ENCODE measurements around the gene CGB2.
"Not testable (repeated sequence)": the region's sequence is repeated elsewhere in the genome, so short reads cannot be mapped to it uniquely, and the experiment has no call there.

CGB2 gene

GRCh38 chr19:49050376-49051033 is 18.8 kb downstream of the CGB2 start:
- H3K4me3 ChIP-seq (ENCODE audit: low read depth, low read length): not testable (repeated sequence)
- DNase-seq (ENCODE audit: low read depth): peak; percentile 42

DNA sequence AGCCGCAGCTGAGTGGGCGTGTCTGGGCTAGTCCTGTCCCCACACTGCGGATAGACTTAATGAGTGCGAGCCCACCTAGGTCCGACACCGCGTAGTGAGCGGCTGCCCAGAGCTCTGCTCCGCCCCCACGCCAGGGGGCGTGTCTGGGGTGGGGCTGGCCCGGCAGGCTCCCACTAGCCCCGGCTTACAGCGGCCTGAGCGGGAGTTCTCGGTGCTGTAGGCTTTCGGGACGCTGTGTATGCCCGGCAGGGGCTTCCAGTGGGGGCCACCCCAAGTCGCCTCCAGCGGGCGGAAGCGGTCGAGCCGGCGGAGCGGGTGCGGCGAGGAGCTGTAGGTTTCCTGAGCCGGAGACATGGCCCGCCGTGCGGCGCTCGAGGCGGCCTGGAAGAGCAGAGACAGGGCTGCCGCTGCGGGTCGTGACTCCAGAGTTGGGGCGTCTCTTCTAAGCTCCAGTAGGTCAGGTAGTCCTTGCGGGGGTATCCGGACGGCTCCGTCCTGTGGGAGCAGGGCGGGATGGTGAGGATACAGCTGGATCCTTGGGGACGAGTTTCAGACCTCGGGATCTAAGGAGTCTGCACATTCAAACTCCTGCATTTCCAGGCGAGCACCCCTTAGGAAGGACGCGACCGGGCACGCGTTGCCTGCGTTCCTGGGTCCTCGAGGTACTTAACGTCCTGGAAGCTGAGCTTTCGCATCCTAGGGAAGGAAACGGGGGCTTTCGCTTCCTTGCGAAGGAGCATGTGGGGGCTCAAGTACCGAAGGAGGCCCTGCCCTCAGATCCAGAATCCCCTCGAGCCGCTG is 24.6 kb downstream of the CGB2 start:
- peak; percentile 37 for DNase-seq (ENCODE audit: low read depth)
- peak overlapping the region; percentile 64 for H3K4me3 ChIP-seq (ENCODE audit: low read depth, low read length)
- TF ChIP-seq CTCF (conservative IDR thresholded peaks at IDR 0.05; ENCODE audit: low read depth, low read length): peak; percentile 41

GRCh38 chr19:49056902-49057596 is 25.4 kb downstream of the CGB2 start:
- peak overlapping the region; percentile 64 for H3K4me3 ChIP-seq (ENCODE audit: low read depth, low read length)
- DNase-seq (ENCODE audit: low read depth): not testable (repeated sequence)

DNA sequence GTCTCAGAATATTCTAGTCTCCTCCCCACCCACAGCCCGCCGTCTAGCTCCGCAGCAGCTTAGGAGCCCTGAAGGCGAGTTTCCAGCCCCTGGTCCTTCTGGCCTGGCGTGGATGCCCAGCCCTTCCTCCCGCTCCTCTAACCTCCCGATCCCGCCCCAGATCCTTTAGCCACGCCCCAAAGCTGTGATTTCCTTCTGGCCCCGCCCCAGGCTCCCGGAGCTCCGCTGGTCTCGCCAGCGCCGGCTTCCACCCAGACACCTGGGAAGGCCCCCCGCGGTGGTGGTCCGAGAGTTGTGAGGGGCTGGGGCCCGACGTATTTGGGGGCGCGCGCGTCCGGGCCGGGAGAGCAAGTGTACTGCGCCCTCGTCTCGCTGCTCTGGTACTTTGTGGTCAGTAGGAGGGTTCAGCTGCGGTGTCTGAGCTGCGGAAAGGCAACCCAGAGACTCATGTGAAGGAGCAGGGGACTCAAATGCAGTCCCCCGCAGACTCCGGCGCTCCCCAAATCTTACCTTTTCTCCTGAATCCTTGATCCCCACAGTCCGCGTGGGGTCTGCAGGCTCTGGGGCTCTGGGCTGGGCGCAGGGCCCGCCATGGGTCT is 26.0 kb downstream of the CGB2 start, which contains the start of gene CGB7:
Gene CGB7, minus strand, starts transcription at position 114 of the 599 bp plus-strand sequence. CDS start 2,374 bp downstream, outside the sequence.
- H3K4me3 ChIP-seq (ENCODE audit: low read depth, low read length): peak within 1 kb of the TSS; percentile 64
- DNase-seq (ENCODE audit: low read depth): peak; percentile 53
- no peak for TF ChIP-seq CTCF (conservative IDR thresholded peaks at IDR 0.05; ENCODE audit: low read depth, low read length)

- no peak overlapping the region for H3K4me3 ChIP-seq (ENCODE audit: low read depth, low read length)
- DNase-seq (ENCODE audit: low read depth): peak; percentile 66
- no peak for TF ChIP-seq CTCF (conservative IDR thresholded peaks at IDR 0.05; ENCODE audit: low read depth, low read length)
These were observed 26.9 kb downstream of the CGB2 start for GRCh38 chr19:49058562-49058961.

DNA sequence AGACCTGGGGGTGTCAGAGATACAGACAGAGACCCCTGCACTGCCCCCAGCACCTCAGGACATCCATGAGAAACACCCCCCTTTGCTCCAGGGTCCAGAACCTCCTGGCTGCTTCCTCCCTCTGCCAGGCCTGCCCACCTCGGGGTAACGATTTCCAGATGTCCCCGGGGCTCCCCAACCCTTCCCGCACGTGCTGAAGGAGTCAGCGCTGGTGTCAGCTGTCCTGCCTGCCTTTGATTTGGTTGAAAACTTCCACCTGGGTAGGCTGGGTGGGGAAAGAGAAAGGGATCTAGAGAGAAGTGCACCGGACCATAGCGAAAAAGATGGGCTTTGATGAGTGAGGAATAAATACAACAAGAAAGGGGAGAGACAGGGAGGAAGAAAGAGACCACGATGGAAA is 27.4 kb downstream of the CGB2 start:
- no peak overlapping the region for H3K4me3 ChIP-seq (ENCODE audit: low read depth, low read length)
- no peak for TF ChIP-seq CTCF (conservative IDR thresholded peaks at IDR 0.05; ENCODE audit: low read depth, low read length)
- no peak for DNase-seq (ENCODE audit: low read depth)

DNA sequence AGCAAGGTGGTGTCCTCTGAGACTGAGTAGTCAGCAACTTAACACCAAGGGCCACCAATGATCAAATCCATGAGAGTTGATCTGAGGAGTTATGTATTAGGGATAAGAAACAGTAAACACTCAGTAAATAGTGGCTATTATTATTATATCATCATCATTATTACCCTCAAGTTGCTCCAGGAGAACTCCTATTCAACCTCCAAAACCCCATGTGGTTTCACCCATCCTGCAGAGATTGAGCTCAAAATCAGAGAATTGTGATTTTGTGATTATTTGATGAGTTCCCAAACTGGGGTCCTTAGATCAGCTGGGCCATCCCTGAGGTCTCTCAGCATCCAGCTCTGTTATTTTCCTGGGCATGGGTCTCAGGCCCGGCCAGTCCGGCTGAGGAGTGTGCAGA is 29.3 kb downstream of the CGB2 start:
- no peak for DNase-seq (ENCODE audit: low read depth)
- no peak overlapping the region for H3K4me3 ChIP-seq (ENCODE audit: low read depth, low read length)
- no peak for TF ChIP-seq CTCF (conservative IDR thresholded peaks at IDR 0.05; ENCODE audit: low read depth, low read length)

All from choroid plexus epithelial cell (primary cell).